ENCODE data around the gene SLC2A9. TPM values are rescaled to one million over a fixed set of nuclear protein-coding genes. Genes with fewer than 3 reads are reported as not detected.

The SLC2A9 gene
- total and polyA plus RNA-seq, 2 of the 13 experiments (the other 11 are each of a cell fraction or from before 2014, with no cell fraction given) = 36.2 to 42.3 TPM

- no peak for TF ChIP-seq ZNF597 (CRISPR knock-in tag; IDR thresholded peaks at IDR 0.05)
- no peak; the same call in 1 of the 2 replicates for TF ChIP-seq ZFX (CRISPR knock-in tag; IDR thresholded peaks at IDR 0.05; ENCODE audit: low read depth)
- TF ChIP-seq TAF1 (CRISPR knock-in tag; IDR thresholded peaks at IDR 0.05) = no peak
- no peak for TF ChIP-seq TP53 (CRISPR knock-in tag; conservative IDR thresholded peaks at IDR 0.05)
- no peak for TF ChIP-seq ZNF282 (IDR thresholded peaks at IDR 0.05; ENCODE audit: partially characterized antibody)
- no peak for TF ChIP-seq E2F5 (CRISPR knock-in tag; conservative IDR thresholded peaks at IDR 0.05)
- no peak for TF ChIP-seq RNF2 (conservative IDR thresholded peaks at IDR 0.05; ENCODE audit: low read depth)
- no peak for TF ChIP-seq KDM3A (CRISPR knock-in tag; IDR thresholded peaks at IDR 0.05; ENCODE audit: low read depth)
- TF ChIP-seq ZNF280D (CRISPR knock-in tag; IDR thresholded peaks at IDR 0.05) = no peak
- TF ChIP-seq BRF2 (CRISPR knock-in tag; IDR thresholded peaks at IDR 0.05) = no peak
- TF ChIP-seq ZNF556 (CRISPR knock-in tag; IDR thresholded peaks at IDR 0.05; ENCODE audit: borderline replicate concordance) = no peak
- no peak for TF ChIP-seq ZBTB14 (CRISPR knock-in tag; IDR thresholded peaks at IDR 0.05)
- no peak for TF ChIP-seq ZNF281 (CRISPR knock-in tag; IDR thresholded peaks at IDR 0.05; ENCODE audit: borderline replicate concordance)
Measured at GRCh38 chr4:10063544-10064300, 42.4 kb upstream of the SLC2A9 start (continued).

Data from HepG2 (cell line).